ENCODE measurements around the gene CX3CL1.
"Not testable (repeated sequence)": the region's sequence is repeated elsewhere in the genome, so short reads cannot be mapped to it uniquely, and the experiment has no call there.

Gene CX3CL1

GRCh38 chr16:57372372-57373116, at the start of gene CX3CL1:
Gene CX3CL1, plus strand, starts transcription at chr16:57372490. Its CDS starts 79 bp downstream, at chr16:57372569.
- Histone ChIP-seq H3K36me3 (ENCODE audit: control insufficient read depth, insufficient read depth, low read length) (no peaks in the 10 kb centered on the region), H3K27me3 (ENCODE audit: control insufficient read depth, insufficient read depth, low read length) (no peaks in the 10 kb centered on the region), H3K9me3 (ENCODE audit: control insufficient read depth, insufficient read depth, low read length) (no peaks in the 10 kb centered on the region), H3K4me3 (ENCODE audit: low read length) (no peak within 1 kb of the TSS), H3K4me1 (ENCODE audit: control insufficient read depth, insufficient read depth, low read length) (peaks cover 5% of the 10 kb centered on the region; the same call in 1 of the 2 replicates), H3K27ac (ENCODE audit: low read length) (no peak within 1 kb of the TSS)
- WGBS (ENCODE audit: insufficient coverage, insufficient read length): no CpG with 5 or more reads among the region's 23 CpGs
- DNase-seq (ENCODE audit: low read depth, low spot score): no peak

GRCh38 chr16:57324749-57325148, 47.5 kb upstream of the CX3CL1 start:
- H3K9me3 ChIP-seq (ENCODE audit: control insufficient read depth, insufficient read depth, low read length): no peaks in the 10 kb centered on the region
- no CpG with 5 or more reads among the region's 2 CpGs for WGBS (ENCODE audit: insufficient coverage, insufficient read length)
- no peaks in the 10 kb centered on the region for H3K27me3 ChIP-seq (ENCODE audit: control insufficient read depth, insufficient read depth, low read length)
- no peak overlapping the region for H3K27ac ChIP-seq (ENCODE audit: low read length)
- H3K4me3 ChIP-seq (ENCODE audit: low read length): no peak overlapping the region
- DNase-seq (ENCODE audit: low read depth, low spot score): no peak
- H3K4me1 ChIP-seq (ENCODE audit: control insufficient read depth, insufficient read depth, low read length): no peaks in the 10 kb centered on the region
- no peaks in the 10 kb centered on the region for H3K36me3 ChIP-seq (ENCODE audit: control insufficient read depth, insufficient read depth, low read length)

GRCh38 chr16:57325458-57325857, 46.8 kb upstream of the CX3CL1 start:
- no CpG with 5 or more reads among the region's 1 CpG for WGBS (ENCODE audit: insufficient coverage, insufficient read length)
- H3K27ac ChIP-seq (ENCODE audit: low read length): no peak overlapping the region

GRCh38 chr16:57329718-57330327, 42.5 kb upstream of the CX3CL1 start:
- Histone ChIP-seq H3K27ac (ENCODE audit: low read length) (no peak overlapping the region), H3K4me3 (ENCODE audit: low read length) (no peak overlapping the region), H3K9me3 (ENCODE audit: control insufficient read depth, insufficient read depth, low read length) (no peaks in the 10 kb centered on the region), H3K36me3 (ENCODE audit: control insufficient read depth, insufficient read depth, low read length) (no peaks in the 10 kb centered on the region), H3K27me3 (ENCODE audit: control insufficient read depth, insufficient read depth, low read length) (no peaks in the 10 kb centered on the region), H3K4me1 (ENCODE audit: control insufficient read depth, insufficient read depth, low read length) (no peaks in the 10 kb centered on the region)
- WGBS (ENCODE audit: insufficient coverage, insufficient read length): no CpG with 5 or more reads among the region's 8 CpGs
- no peak for DNase-seq (ENCODE audit: low read depth, low spot score)

More at GRCh38 chr16:57325458-57325857, 46.8 kb upstream of the CX3CL1 start:
- Histone ChIP-seq H3K4me1 (ENCODE audit: control insufficient read depth, insufficient read depth, low read length) (no peaks in the 10 kb centered on the region), H3K36me3 (ENCODE audit: control insufficient read depth, insufficient read depth, low read length) (no peaks in the 10 kb centered on the region), H3K27me3 (ENCODE audit: control insufficient read depth, insufficient read depth, low read length) (no peaks in the 10 kb centered on the region), H3K9me3 (ENCODE audit: control insufficient read depth, insufficient read depth, low read length) (no peaks in the 10 kb centered on the region), H3K4me3 (ENCODE audit: low read length) (no peak overlapping the region)
- DNase-seq (ENCODE audit: low read depth, low spot score): no peak

GRCh38 chr16:57331355-57331754, 40.9 kb upstream of the CX3CL1 start:
- DNase-seq (ENCODE audit: low read depth, low spot score): no peak
- WGBS (ENCODE audit: insufficient coverage, insufficient read length): no CpG with 5 or more reads among the region's 3 CpGs
- Histone ChIP-seq H3K4me3 (ENCODE audit: low read length) (no peak overlapping the region), H3K27me3 (ENCODE audit: control insufficient read depth, insufficient read depth, low read length) (no peaks in the 10 kb centered on the region), H3K4me1 (ENCODE audit: control insufficient read depth, insufficient read depth, low read length) (no peaks in the 10 kb centered on the region), H3K27ac (ENCODE audit: low read length) (no peak overlapping the region), H3K36me3 (ENCODE audit: control insufficient read depth, insufficient read depth, low read length) (no peaks in the 10 kb centered on the region), H3K9me3 (ENCODE audit: control insufficient read depth, insufficient read depth, low read length) (no peaks in the 10 kb centered on the region)

GRCh38 chr16:57333402-57333801, 38.9 kb upstream of the CX3CL1 start:
- no CpG with 5 or more reads among the region's 1 CpG for WGBS (ENCODE audit: insufficient coverage, insufficient read length)
- Histone ChIP-seq H3K4me3 (ENCODE audit: low read length) (no peak overlapping the region), H3K36me3 (ENCODE audit: control insufficient read depth, insufficient read depth, low read length) (no peaks in the 10 kb centered on the region), H3K27me3 (ENCODE audit: control insufficient read depth, insufficient read depth, low read length) (no peaks in the 10 kb centered on the region), H3K27ac (ENCODE audit: low read length) (no peak overlapping the region), H3K4me1 (ENCODE audit: control insufficient read depth, insufficient read depth, low read length) (no peaks in the 10 kb centered on the region), H3K9me3 (ENCODE audit: control insufficient read depth, insufficient read depth, low read length) (no peaks in the 10 kb centered on the region)
- no peak for DNase-seq (ENCODE audit: low read depth, low spot score)

GRCh38 chr16:57335366-57335765, 36.9 kb upstream of the CX3CL1 start:
- Histone ChIP-seq H3K4me1 (ENCODE audit: control insufficient read depth, insufficient read depth, low read length) (no peaks in the 10 kb centered on the region), H3K27ac (ENCODE audit: low read length) (no peak overlapping the region)
- WGBS (ENCODE audit: insufficient coverage, insufficient read length): no CpG with 5 or more reads among the region's 4 CpGs

GRCh38 chr16:57341062-57341440, 31.2 kb upstream of the CX3CL1 start:
- no peaks in the 10 kb centered on the region for H3K27me3 ChIP-seq (ENCODE audit: control insufficient read depth, insufficient read depth, low read length)
- no CpG with 5 or more reads among the region's 6 CpGs for whole genome bisulfite sequencing (ENCODE audit: insufficient coverage, insufficient read length)
- H3K4me3 ChIP-seq (ENCODE audit: low read length): no peak overlapping the region
- no peaks in the 10 kb centered on the region for H3K36me3 ChIP-seq (ENCODE audit: control insufficient read depth, insufficient read depth, low read length)
- H3K27ac ChIP-seq (ENCODE audit: low read length): no peak overlapping the region
- H3K4me1 ChIP-seq (ENCODE audit: control insufficient read depth, insufficient read depth, low read length): no peaks in the 10 kb centered on the region
- H3K9me3 ChIP-seq (ENCODE audit: control insufficient read depth, insufficient read depth, low read length): no peaks in the 10 kb centered on the region; the same call in 1 of the 2 replicates
- DNase-seq (ENCODE audit: low read depth, low spot score): no peak

More at GRCh38 chr16:57335366-57335765, 36.9 kb upstream of the CX3CL1 start:
- DNase-seq (ENCODE audit: low read depth, low spot score): no peak
- Histone ChIP-seq H3K9me3 (ENCODE audit: control insufficient read depth, insufficient read depth, low read length) (no peaks in the 10 kb centered on the region), H3K4me3 (ENCODE audit: low read length) (no peak overlapping the region), H3K27me3 (ENCODE audit: control insufficient read depth, insufficient read depth, low read length) (no peaks in the 10 kb centered on the region), H3K36me3 (ENCODE audit: control insufficient read depth, insufficient read depth, low read length) (no peaks in the 10 kb centered on the region)

GRCh38 chr16:57341441-57342303, 30.6 kb upstream of the CX3CL1 start:
- Histone ChIP-seq H3K36me3 (ENCODE audit: control insufficient read depth, insufficient read depth, low read length) (no peaks in the 10 kb centered on the region), H3K27me3 (ENCODE audit: control insufficient read depth, insufficient read depth, low read length) (no peaks in the 10 kb centered on the region), H3K27ac (ENCODE audit: low read length) (no peak overlapping the region), H3K4me3 (ENCODE audit: low read length) (no peak overlapping the region), H3K4me1 (ENCODE audit: control insufficient read depth, insufficient read depth, low read length) (no peaks in the 10 kb centered on the region), H3K9me3 (ENCODE audit: control insufficient read depth, insufficient read depth, low read length) (no peaks in the 10 kb centered on the region; the same call in 1 of the 2 replicates)
- no peak for DNase-seq (ENCODE audit: low read depth, low spot score)
- no CpG with 5 or more reads among the region's 8 CpGs for WGBS (ENCODE audit: insufficient coverage, insufficient read length)

- H3K4me1 ChIP-seq (ENCODE audit: control insufficient read depth, insufficient read depth, low read length); H3K27ac ChIP-seq (ENCODE audit: low read length); H3K9me3 ChIP-seq (ENCODE audit: control insufficient read depth, insufficient read depth, low read length); H3K36me3 ChIP-seq (ENCODE audit: control insufficient read depth, insufficient read depth, low read length); H3K27me3 ChIP-seq (ENCODE audit: control insufficient read depth, insufficient read depth, low read length); DNase-seq (ENCODE audit: low read depth, low spot score); H3K4me3 ChIP-seq (ENCODE audit: low read length): not testable (repeated sequence)
- WGBS (ENCODE audit: insufficient coverage, insufficient read length): no CpG with 5 or more reads among the region's 9 CpGs
These were observed 29.7 kb upstream of the CX3CL1 start for GRCh38 chr16:57342606-57343005.

All from iPS DF 6.9 (cell line).